ENCODE results near the gene ASIC3. TPM values are rescaled to one million over a fixed set of nuclear protein-coding genes. Genes with fewer than 3 reads are reported as not detected.
"Not testable (repeated sequence)": the region's sequence is repeated elsewhere in the genome, so short reads cannot be mapped to it uniquely, and the experiment has no call there.

Gene ASIC3
- total and polyA plus RNA-seq, 10 donors = 1.1 to 5.0 (median 2.8) TPM

GRCh38 chr7:151010307-151011096 lies 37.8 kb upstream of the ASIC3 start:
- Histone ChIP-seq H3K4me3 (peak overlapping the region in 1 of 8 donors; percentile 6), H3K27ac (peak overlapping the region; percentile 58 to 83 (median 77)), H3K27me3 (replicated peaks in 1 of 7) (peaks cover 0 to 41% (median 0%) of the 10 kb centered on the region in 7 donors), H3K4me1 (peaks cover 71 to 100% (median 92%) of the 10 kb centered on the region in 6 donors), H3K9me3 (no peaks in the 10 kb centered on the region), H3K36me3 (peaks cover 0 to 55% (median 0%) of the 10 kb centered on the region in 6 donors)
- peak; percentile 85 for DNase-seq
- intact Hi-C loops (cut with DNase I; ENCODE audit: low total_unique reads) = no loop called here
- TF ChIP-seq POLR2A (IDR thresholded peaks at IDR 0.05) (no peak), CTCF (IDR thresholded peaks at IDR 0.05 in 8 of 11, conservative IDR thresholded peaks at IDR 0.05 in 3 of 11) (no peak), POLR2AphosphoS5 (IDR thresholded peaks at IDR 0.05) (peak; percentile 50 to 73 (median 69))
- 14 to 27% (median 22%) methylated on average over 12 to 18 of the region's 18 CpGs for WGBS, 5 donors

- intact Hi-C loops (cut with DNase I; ENCODE audit: low total_unique reads) = no loop called here
- Histone ChIP-seq H3K27me3 (replicated peaks in 1 of 7) (peaks cover 0 to 41% (median 0%) of the 10 kb centered on the region in 7 donors), H3K36me3 (peaks cover 0 to 55% (median 0%) of the 10 kb centered on the region in 6 donors), H3K4me3 (no peak overlapping the region), H3K9me3 (no peaks in the 10 kb centered on the region), H3K27ac (peak overlapping the region in 7 of 8 donors; percentile 58 to 83 (median 77)), H3K4me1 (peaks cover 70 to 100% (median 89%) of the 10 kb centered on the region in 6 donors)
- 23 to 68% (median 50%) methylated on average over 1 of the region's 1 CpG for WGBS, 5 donors
- TF ChIP-seq POLR2A (IDR thresholded peaks at IDR 0.05) (no peak), CTCF (IDR thresholded peaks at IDR 0.05 in 8 of 11, conservative IDR thresholded peaks at IDR 0.05 in 3 of 11) (no peak), POLR2AphosphoS5 (IDR thresholded peaks at IDR 0.05) (no peak)
- DNase-seq = no peak
Observed at GRCh38 chr7:151011097-151011409, 37.3 kb upstream of the ASIC3 start.

- Histone ChIP-seq H3K4me1 (peaks cover 64 to 100% (median 85%) of the 10 kb centered on the region in 6 donors), H3K27me3 (replicated peaks in 1 of 7) (peaks cover 0 to 41% (median 0%) of the 10 kb centered on the region in 7 donors), H3K27ac (peak overlapping the region in 6 of 8 donors; percentile 58 to 85 (median 78)), H3K36me3 (peaks cover 0 to 55% (median 0%) of the 10 kb centered on the region in 6 donors)
- H3K4me3 ChIP-seq; H3K9me3 ChIP-seq; intact Hi-C loops (cut with DNase I; ENCODE audit: low total_unique reads); DNase-seq: not testable (repeated sequence)
- 77 to 88% (median 83%) methylated on average over 12 of the region's 12 CpGs for WGBS, 5 donors
Observed at GRCh38 chr7:151011616-151012015, 36.7 kb upstream of the ASIC3 start.

- no peak for DNase-seq
- peaks cover 0 to 55% (median 0%) of the 10 kb centered on the region in 6 donors for H3K36me3 ChIP-seq
- WGBS, 5 donors = 42 to 74% (median 62%) methylated on average over 6 of the region's 6 CpGs
- intact Hi-C loops (cut with DNase I; ENCODE audit: low total_unique reads) = no loop called here
- H3K4me1 ChIP-seq = peaks cover 60 to 100% (median 83%) of the 10 kb centered on the region in 6 donors
- H3K9me3 ChIP-seq = no peaks in the 10 kb centered on the region
- H3K4me3 ChIP-seq = no peak overlapping the region
- H3K27me3 ChIP-seq (replicated peaks in 1 of 7) = peaks cover 0 to 41% (median 0%) of the 10 kb centered on the region in 7 donors
- peak overlapping the region in 7 of 8 donors; percentile 0 to 85 (median 77) for H3K27ac ChIP-seq
- no peak for TF ChIP-seq CTCF (IDR thresholded peaks at IDR 0.05 in 8 of 11, conservative IDR thresholded peaks at IDR 0.05 in 3 of 11)
- no peak for TF ChIP-seq POLR2A (IDR thresholded peaks at IDR 0.05)
- TF ChIP-seq POLR2AphosphoS5 (IDR thresholded peaks at IDR 0.05) = peak; percentile 13 to 52 (median 43)
Observed at GRCh38 chr7:151012031-151012692, 36.2 kb upstream of the ASIC3 start.
